H1 (cell line): Measurements from ENCODE around the gene UBAP1L. TPM values are rescaled to one million over a fixed set of nuclear protein-coding genes. Genes with fewer than 3 reads are reported as not detected.

Experiments
- CTCF ChIA-PET: fragments of 300-600 bp; sonication (Branson Sonifier 250); formaldehyde crosslinking; loops from one replicate; lab custom pipeline; 2021; ENCODE audit not compliant: partially characterized antibody; lab: Charles Lee
- POLR2A ChIA-PET: fragments of 300-600 bp; sonication (Branson Sonifier 250); formaldehyde crosslinking; loops from one replicate; lab custom pipeline; 2021; ENCODE audit warnings: inconsistent platforms; ENCODE audit not compliant: partially characterized antibody; lab: Charles Lee
- DNase-seq, 2 experiments: peaks; one replicate each; pipeline versions ENCODE4 v3.0.0 to v3.0.0-alpha.2; 2010 to 2022; ENCODE audit warnings: low spot score in 2 of 2, low read depth in 1 of 2, mixed read lengths in 1 of 2
- FAIRE-seq: peaks from 2 replicates; lab custom pipeline; 2011; peaks lifted over from hg19 to GRCh38; lab: Jason Lieb, UNC
- H2AFZ ChIP-seq: 2 replicates; pipeline ENCODE4 v1.8.1; 2012; ENCODE audit warnings: low read length, inconsistent platforms
- H2AK5ac ChIP-seq: 2 replicates; pipeline ENCODE4 v1.6.1; 2013; ENCODE audit warnings: low read depth, low read length
- H2BK120ac ChIP-seq: replicated peaks from 2 replicates; pipeline ENCODE3; 2013; ENCODE audit warnings: low read depth, low read length, inconsistent platforms
- H2BK12ac ChIP-seq: 2 replicates; pipeline ENCODE4 v1.6.1; 2013; ENCODE audit warnings: low read depth, low read length
- H2BK15ac ChIP-seq: 2 replicates; pipeline ENCODE4 v1.6.1; 2013; ENCODE audit warnings: low read length
- H2BK20ac ChIP-seq: 2 replicates; pipeline ENCODE4 v1.6.1; 2013; ENCODE audit warnings: low read length
- H2BK5ac ChIP-seq: 2 replicates; pipeline ENCODE4 v1.6.1; 2013; ENCODE audit warnings: low read depth, low read length
- H3K14ac ChIP-seq: 2 replicates; pipeline ENCODE4 v1.6.1; 2013; ENCODE audit warnings: inconsistent platforms; ENCODE audit not compliant: insufficient read length
- H3K18ac ChIP-seq: 2 replicates; pipeline ENCODE4 v1.6.1; 2013; ENCODE audit warnings: low read length; ENCODE audit errors: extremely low read depth
- H3K23ac ChIP-seq: 2 replicates; pipeline ENCODE4 v1.6.1; 2013; ENCODE audit warnings: inconsistent platforms; ENCODE audit not compliant: insufficient read length
- H3K23me2 ChIP-seq: 2 replicates; pipeline ENCODE4 v1.6.1; 2013; ENCODE audit warnings: low read depth, low read length
- H3K27ac ChIP-seq: 2 replicates; pipeline ENCODE4 v1.6.1; 2011; ENCODE audit warnings: low read depth, low read length, inconsistent platforms
- H3K27me3 ChIP-seq, 4 experiments: replicated peaks in 1 of 4; 1 replicate in 1 of 4; 2 replicates in 3 of 4; pipeline versions ENCODE4 v1.6.1 to v1.8.1; 2011 to 2013; ENCODE audit warnings: low read length in 3 of 4, mild to moderate bottlenecking in 3 of 4, inconsistent platforms in 2 of 4, mixed read lengths in 2 of 4, moderate library complexity in 1 of 4; ENCODE audit not compliant: control insufficient read depth in 3 of 4, insufficient read depth in 3 of 4; ENCODE audit errors: extremely low read depth in 1 of 4
- H3K36me3 ChIP-seq, 4 experiments: 2 replicates each; pipeline versions ENCODE4 v1.6.1 to v1.8.1; 2011 to 2013; ENCODE audit warnings: mild to moderate bottlenecking in 4 of 4, low read length in 3 of 4, moderate library complexity in 2 of 4, control low read depth in 1 of 4, inconsistent platforms in 1 of 4; ENCODE audit not compliant: insufficient read depth in 4 of 4, control insufficient read depth in 2 of 4
- H3K4ac ChIP-seq: replicated peaks from 2 replicates; pipeline ENCODE3; 2013; ENCODE audit warnings: low read length, low read depth, mixed read lengths, inconsistent platforms; ENCODE audit not compliant: insufficient read length
- H3K4me1 ChIP-seq, 4 experiments: replicated peaks in 1 of 4; 1 replicate in 1 of 4; 2 replicates in 3 of 4; pipeline versions ENCODE4 v1.6.1 to v1.8.1; 2011 to 2013; ENCODE audit warnings: low read length in 3 of 4, inconsistent platforms in 2 of 4, mixed read lengths in 1 of 4; ENCODE audit not compliant: insufficient read depth in 4 of 4, control insufficient read depth in 3 of 4
- H3K4me2 ChIP-seq, 2 experiments: 2 replicates each; pipeline versions ENCODE4 v1.6.1 to v1.8.1; 2011 to 2013; ENCODE audit warnings: low read depth in 2 of 2, low read length in 2 of 2, control low read depth in 1 of 2, inconsistent platforms in 1 of 2, mild to moderate bottlenecking in 1 of 2; ENCODE audit not compliant: insufficient read depth in 1 of 2
- H3K4me3 ChIP-seq, 4 experiments: fragments of 200-600, 300-600 bp in 1 of 4; sonication (generic), shearing (Covaris generic), sonication (Bioruptor Twin) in 1 of 4; 2 replicates each; pipeline versions ENCODE4 v1.5.1 to v1.8.1; 2011 to 2016; ENCODE audit warnings: low read length in 4 of 4, low read depth in 3 of 4, control low read depth in 2 of 4, inconsistent platforms in 2 of 4, mild to moderate bottlenecking in 2 of 4, mixed read lengths in 1 of 4, moderate library complexity in 1 of 4; ENCODE audit not compliant: insufficient read depth in 2 of 4; ENCODE audit errors: extremely low read depth in 1 of 4
- H3K56ac ChIP-seq: replicated peaks from 2 replicates; pipeline ENCODE3; 2013; ENCODE audit warnings: low read depth, mild to moderate bottlenecking, mixed read lengths, low read length, inconsistent platforms; ENCODE audit not compliant: insufficient read length
- H3K79me1 ChIP-seq: 2 replicates; pipeline ENCODE4 v1.6.1; 2013; ENCODE audit warnings: low read depth, low read length, control low read depth
- H3K79me2 ChIP-seq, 2 experiments: 2 replicates each; pipeline versions ENCODE4 v1.6.1 to v1.8.1; 2012 to 2013; ENCODE audit warnings: low read length in 2 of 2, mild to moderate bottlenecking in 2 of 2, inconsistent platforms in 1 of 2; ENCODE audit not compliant: insufficient read depth in 2 of 2, control insufficient read depth in 1 of 2
- H3K9ac ChIP-seq, 4 experiments: replicated peaks in 1 of 4; 1 replicate in 1 of 4; 2 replicates in 3 of 4; pipeline versions ENCODE4 v1.6.1 to v1.8.1; 2011 to 2013; ENCODE audit warnings: low read depth in 3 of 4, low read length in 3 of 4, control low read depth in 2 of 4, mild to moderate bottlenecking in 2 of 4, moderate library complexity in 2 of 4, inconsistent platforms in 1 of 4; ENCODE audit errors: extremely low read depth in 1 of 4
- H3K9me3 ChIP-seq, 2 experiments: 2 replicates each; pipeline versions ENCODE4 v1.6.1 to v1.8.1; 2012 to 2013; ENCODE audit warnings: mild to moderate bottlenecking in 2 of 2, moderate library complexity in 2 of 2, control low read depth in 1 of 2, inconsistent platforms in 1 of 2, low read depth in 1 of 2, low read length in 1 of 2, mixed read lengths in 1 of 2; ENCODE audit not compliant: insufficient read depth in 2 of 2
- H4K20me1 ChIP-seq, 2 experiments: replicated peaks in 1 of 2; 2 replicates each; pipeline versions ENCODE3 to v1.8.1; 2011 to 2013; ENCODE audit warnings: inconsistent platforms in 2 of 2, low read length in 2 of 2, mild to moderate bottlenecking in 1 of 2; ENCODE audit not compliant: insufficient read depth in 2 of 2, control insufficient read depth in 1 of 2
- H4K5ac ChIP-seq: 2 replicates; pipeline ENCODE4 v1.6.1; 2013; ENCODE audit warnings: low read length, low read depth, mixed read lengths, inconsistent platforms; ENCODE audit not compliant: insufficient read length
- H4K8ac ChIP-seq: 2 replicates; pipeline ENCODE4 v1.8.0; 2013; ENCODE audit warnings: mild to moderate bottlenecking, moderate library complexity, low read length, inconsistent platforms; ENCODE audit not compliant: insufficient read depth; ENCODE audit errors: extremely low read depth
- H4K91ac ChIP-seq: replicated peaks from 2 replicates; pipeline ENCODE3; 2013; ENCODE audit warnings: low read length, mixed read lengths, inconsistent platforms; ENCODE audit not compliant: insufficient read length
- JUND ChIP-seq: IDR thresholded peaks from 2 replicates; pipeline ENCODE4 v1.6.1; 2011; ENCODE audit warnings: mild to moderate bottlenecking, improper control_type of control experiment, low read length
- SAP30 ChIP-seq: fragments of 300-600 bp; sonication (generic); IDR thresholded peaks from 2 replicates; pipeline ENCODE4 v1.7.1; 2012; ENCODE audit warnings: low read length, moderate library complexity, mild to moderate bottlenecking, inconsistent platforms; ENCODE audit not compliant: insufficient read depth, insufficient replicate concordance
- WGBS, 2 experiments: shearing (Covaris generic) in 1 of 2; methylation state at CpG; one replicate each; pipeline versions ENCODE4 v1.1.6 to v1.1.7; 2013 to 2015; ENCODE audit warnings: low lambda C conversion rate in 2 of 2, mixed read lengths in 2 of 2, inconsistent platforms in 1 of 2, low coverage in 1 of 2, missing lambda C conversion rate in 1 of 2; ENCODE audit not compliant: insufficient replicate concordance in 2 of 2, insufficient coverage in 1 of 2, insufficient read length in 1 of 2; ENCODE audit errors: extremely low coverage in 1 of 2, missing lambda C conversion rate in 1 of 2; 5-methylcytosine and 5-hydroxymethylcytosine counted together
- polyA plus RNA-seq, 7 experiments: library from polyadenylated mRNA; depleted of rRNA in 3 of 7; stranded (reverse) in 5 of 7; unstranded in 2 of 7; fragments of >200 nt in 5 of 7; fragments of 200-250 nt in 2 of 7; gene quantifications; 1 replicate in 5 of 7; 2 replicates in 1 of 7; 4 replicates in 1 of 7; pipeline versions ENCODE4 v1.2.1 to v1.2.3, GENCODE V29; 2011 to 2013; ENCODE audit warnings: missing spikeins in 2 of 7, mixed read lengths in 2 of 7
- total RNA-seq: library from RNA; stranded (reverse); fragmentation: NEBNext Ultra II Directional; extraction: Animal tissue kit (Norgen Biotek cat#: 25700); gene quantifications from 2 replicates; pipeline ENCODE4 v1.2.1, GENCODE V29; 2021

The UBAP1L gene
- total and polyA plus RNA-seq, 2 of the 8 experiments (the other 6 are each of a cell fraction or from before 2014, with no cell fraction given) = 0.67 to 1.7 TPM

GRCh38 chr15:65062726-65063125, 52.3 kb downstream of the UBAP1L start:
- Histone ChIP-seq H3K27ac (no peak overlapping the region), H2BK15ac (no peak overlapping the region), H3K23ac (no peak overlapping the region), H4K20me1 (no peaks in the 10 kb centered on the region), H2AFZ (no peak overlapping the region), H3K4ac (no peak overlapping the region), H3K56ac (no peak overlapping the region), H2AK5ac (no peak overlapping the region), H3K4me1 (peaks cover 0 to 8% (median 1%) of the 10 kb centered on the region in 4 experiments; a peak in 2 of 7 replicates), H4K5ac (no peak overlapping the region), H3K79me2 (no peaks in the 10 kb centered on the region), H3K27me3 (peaks cover 0 to 6% (median 1%) of the 10 kb centered on the region in 4 experiments; a peak in 3 of 7 replicates), H4K8ac (no peak overlapping the region), H2BK120ac (no peak overlapping the region), H3K36me3 (no peaks in the 10 kb centered on the region), H3K14ac (no peak overlapping the region), H2BK5ac (no peak overlapping the region), H3K79me1 (peaks cover 3% of the 10 kb centered on the region; the same call in 1 of the 2 replicates), H3K4me3 (no peak overlapping the region), H2BK12ac (no peak overlapping the region), H3K18ac (no peak overlapping the region), H3K9me3 (no peaks in the 10 kb centered on the region), H3K4me2 (no peak overlapping the region), H3K9ac (no peak overlapping the region), H4K91ac (no peak overlapping the region), H3K23me2 (peaks cover 6% of the 10 kb centered on the region; the same call in 1 of the 2 replicates), H2BK20ac (no peak overlapping the region)
- WGBS, 2 experiments = 84% methylated on average over 5 of the region's 5 CpGs; no CpG with 5 or more reads in 1 of the 2 experiments
- ChIA-PET CTCF (interaction anchor here (1.2 to 33.2 kb wide), 7 partner anchors 8 to 49 kb away, joined by 3 to 1213 read pairs (median 10); partner anchors contain the start of genes KBTBD13, RASL12 and SLC51B), POLR2A (interaction anchor here (1.0 to 1.4 kb wide), 6 partner anchors 7 to 235 kb away, joined by 3 to 5 read pairs (median 3); no protein-coding TSS in a partner anchor)
- FAIRE-seq = no peak
- TF ChIP-seq JUND (no peak), SAP30 (no peak)
- no peak for DNase-seq
